K562 (cell line): ENCODE measurements around the gene VPS18. TPM values are rescaled to one million over a fixed set of nuclear protein-coding genes. Genes with fewer than 3 reads are reported as not detected.

Experiments used
- CBFA2T3 ChIP-seq: fragments of 450-650 bp; IDR thresholded peaks from 2 replicates; pipeline ENCODE4 v1.6.1; 2017
- CHD1 ChIP-seq: fragments of 200-600 bp; sonication (generic); IDR thresholded peaks from one replicate; pipeline ENCODE4 v1.6.1; 2012; ENCODE audit warnings: mild to moderate bottlenecking, moderate library complexity, low read length, inconsistent platforms
- PTRF ChIP-seq: fragments of 450-650 bp; IDR thresholded peaks from 2 replicates; pipeline ENCODE4 v1.6.1; 2016; ENCODE audit warnings: mild to moderate bottlenecking, missing genetic modification characterization, missing compliant biosample characterization
- TCF7L2 ChIP-seq: fragments of 150-350 bp; IDR thresholded peaks from 2 replicates; pipeline ENCODE4 v1.6.1; 2016; ENCODE audit warnings: low read depth, mild to moderate bottlenecking, low read length, moderate library complexity
- ZFX ChIP-seq: sonication (generic); formaldehyde crosslinking; IDR thresholded peaks from 2 replicates; pipeline ENCODE4 v1.8.0; 2022; ENCODE audit warnings: mild to moderate bottlenecking, missing genetic modification reagents, moderate library complexity
- ZNF589 ChIP-seq: fragments of 200-800 bp; sonication (Bioruptor generic); IDR thresholded peaks from 2 replicates; pipeline ENCODE4 v1.6.1; 2016; ENCODE audit warnings: low read depth, missing genetic modification characterization, missing compliant biosample characterization
- polyA plus RNA-seq, 8 experiments: library from polyadenylated mRNA; depleted of rRNA in 4 of 8; stranded (reverse) in 5 of 8; unstranded in 3 of 8; fragments of >200 nt; fragmentation: Nextera tagmentation in 2 of 8; fragmentation: Illumina TruSeq in 1 of 8; extraction: Ambion mirVana in 2 of 8; extraction: Trizol in 1 of 8; gene quantifications; 2 replicates each; pipeline versions ENCODE4 v1.2.1 to v1.2.3, GENCODE V29; 2011 to 2014; ENCODE audit warnings: inconsistent platforms in 1 of 8, missing spikeins in 1 of 8
- total RNA-seq, 7 experiments: library from RNA; depleted of rRNA in 6 of 7; stranded (reverse); fragments of >200 nt in 6 of 7; fragmentation: Illumina TruSeq in 2 of 7; extraction: Trizol in 2 of 7; gene quantifications; 2 replicates each; pipeline versions ENCODE4 v1.2.1 to v1.2.3, GENCODE V29; 2011 to 2021; ENCODE audit warnings: low replicate concordance in 1 of 7
- TF ChIP-seq, protein P1 (sequence below): sonication (generic); formaldehyde crosslinking; IDR thresholded peaks from 2 replicates; pipeline ENCODE4 v1.8.1; 2023; ENCODE audit warnings: missing genetic modification reagents, mild to moderate bottlenecking, borderline replicate concordance
- TF ChIP-seq, protein P2 (sequence below), 2 experiments: fragments of 450-650 bp in 1 of 2; IDR thresholded peaks; 2 replicates each; pipeline ENCODE4 v1.6.1; 2011 to 2017; ENCODE audit warnings: low read depth in 2 of 2, antibody characterized with exemption in 1 of 2, borderline replicate concordance in 1 of 2, low read length in 1 of 2, mild to moderate bottlenecking in 1 of 2, mixed read lengths in 1 of 2; ENCODE audit not compliant: control insufficient read depth in 1 of 2

VPS18 gene
- total and polyA plus RNA-seq, 9 of the 15 experiments (the other 6 are each of a cell fraction or from before 2014, with no cell fraction given), result 0.73 to 19.9 (median 8.5) TPM

DNA sequence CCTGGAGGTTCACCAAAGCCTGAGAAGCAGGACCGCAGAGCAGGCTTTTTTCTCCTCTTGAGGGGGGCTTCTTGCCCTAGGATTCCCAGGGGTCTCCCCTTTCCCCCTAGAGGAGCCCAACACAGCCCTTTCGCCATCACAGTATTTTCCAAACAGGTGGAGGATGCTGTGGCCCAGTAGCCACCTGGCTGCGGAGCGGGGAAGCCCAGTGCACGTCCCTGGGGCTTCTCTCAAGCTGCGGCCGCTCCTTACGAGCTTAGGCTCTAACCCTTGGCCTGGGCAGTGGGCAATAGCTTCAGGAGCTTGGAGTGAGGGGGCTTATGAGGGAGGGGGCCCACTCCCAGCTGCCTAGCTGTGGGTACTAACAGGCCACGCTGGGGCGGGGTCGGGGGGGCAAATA lies 23.3 kb downstream of the VPS18 start (continued):
- TF ChIP-seq, protein P1, sequence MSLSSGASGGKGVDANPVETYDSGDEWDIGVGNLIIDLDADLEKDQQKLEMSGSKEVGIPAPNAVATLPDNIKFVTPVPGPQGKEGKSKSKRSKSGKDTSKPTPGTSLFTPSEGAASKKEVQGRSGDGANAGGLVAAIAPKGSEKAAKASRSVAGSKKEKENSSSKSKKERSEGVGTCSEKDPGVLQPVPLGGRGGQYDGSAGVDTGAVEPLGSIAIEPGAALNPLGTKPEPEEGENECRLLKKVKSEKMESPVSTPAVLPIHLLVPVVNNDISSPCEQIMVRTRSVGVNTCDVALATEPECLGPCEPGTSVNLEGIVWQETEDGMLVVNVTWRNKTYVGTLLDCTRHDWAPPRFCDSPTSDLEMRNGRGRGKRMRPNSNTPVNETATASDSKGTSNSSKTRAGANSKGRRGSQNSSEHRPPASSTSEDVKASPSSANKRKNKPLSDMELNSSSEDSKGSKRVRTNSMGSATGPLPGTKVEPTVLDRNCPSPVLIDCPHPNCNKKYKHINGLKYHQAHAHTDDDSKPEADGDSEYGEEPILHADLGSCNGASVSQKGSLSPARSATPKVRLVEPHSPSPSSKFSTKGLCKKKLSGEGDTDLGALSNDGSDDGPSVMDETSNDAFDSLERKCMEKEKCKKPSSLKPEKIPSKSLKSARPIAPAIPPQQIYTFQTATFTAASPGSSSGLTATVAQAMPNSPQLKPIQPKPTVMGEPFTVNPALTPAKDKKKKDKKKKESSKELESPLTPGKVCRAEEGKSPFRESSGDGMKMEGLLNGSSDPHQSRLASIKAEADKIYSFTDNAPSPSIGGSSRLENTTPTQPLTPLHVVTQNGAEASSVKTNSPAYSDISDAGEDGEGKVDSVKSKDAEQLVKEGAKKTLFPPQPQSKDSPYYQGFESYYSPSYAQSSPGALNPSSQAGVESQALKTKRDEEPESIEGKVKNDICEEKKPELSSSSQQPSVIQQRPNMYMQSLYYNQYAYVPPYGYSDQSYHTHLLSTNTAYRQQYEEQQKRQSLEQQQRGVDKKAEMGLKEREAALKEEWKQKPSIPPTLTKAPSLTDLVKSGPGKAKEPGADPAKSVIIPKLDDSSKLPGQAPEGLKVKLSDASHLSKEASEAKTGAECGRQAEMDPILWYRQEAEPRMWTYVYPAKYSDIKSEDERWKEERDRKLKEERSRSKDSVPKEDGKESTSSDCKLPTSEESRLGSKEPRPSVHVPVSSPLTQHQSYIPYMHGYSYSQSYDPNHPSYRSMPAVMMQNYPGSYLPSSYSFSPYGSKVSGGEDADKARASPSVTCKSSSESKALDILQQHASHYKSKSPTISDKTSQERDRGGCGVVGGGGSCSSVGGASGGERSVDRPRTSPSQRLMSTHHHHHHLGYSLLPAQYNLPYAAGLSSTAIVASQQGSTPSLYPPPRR (CRISPR knock-in tag), result no peak
- TF ChIP-seq CHD1 (no peak), TCF7L2 (no peak), CBFA2T3 (no peak), ZFX (CRISPR knock-in tag) (no peak), PTRF (tag) (no peak), ZNF589 (CRISPR knock-in tag) (no peak)
- TF ChIP-seq, protein P2, sequence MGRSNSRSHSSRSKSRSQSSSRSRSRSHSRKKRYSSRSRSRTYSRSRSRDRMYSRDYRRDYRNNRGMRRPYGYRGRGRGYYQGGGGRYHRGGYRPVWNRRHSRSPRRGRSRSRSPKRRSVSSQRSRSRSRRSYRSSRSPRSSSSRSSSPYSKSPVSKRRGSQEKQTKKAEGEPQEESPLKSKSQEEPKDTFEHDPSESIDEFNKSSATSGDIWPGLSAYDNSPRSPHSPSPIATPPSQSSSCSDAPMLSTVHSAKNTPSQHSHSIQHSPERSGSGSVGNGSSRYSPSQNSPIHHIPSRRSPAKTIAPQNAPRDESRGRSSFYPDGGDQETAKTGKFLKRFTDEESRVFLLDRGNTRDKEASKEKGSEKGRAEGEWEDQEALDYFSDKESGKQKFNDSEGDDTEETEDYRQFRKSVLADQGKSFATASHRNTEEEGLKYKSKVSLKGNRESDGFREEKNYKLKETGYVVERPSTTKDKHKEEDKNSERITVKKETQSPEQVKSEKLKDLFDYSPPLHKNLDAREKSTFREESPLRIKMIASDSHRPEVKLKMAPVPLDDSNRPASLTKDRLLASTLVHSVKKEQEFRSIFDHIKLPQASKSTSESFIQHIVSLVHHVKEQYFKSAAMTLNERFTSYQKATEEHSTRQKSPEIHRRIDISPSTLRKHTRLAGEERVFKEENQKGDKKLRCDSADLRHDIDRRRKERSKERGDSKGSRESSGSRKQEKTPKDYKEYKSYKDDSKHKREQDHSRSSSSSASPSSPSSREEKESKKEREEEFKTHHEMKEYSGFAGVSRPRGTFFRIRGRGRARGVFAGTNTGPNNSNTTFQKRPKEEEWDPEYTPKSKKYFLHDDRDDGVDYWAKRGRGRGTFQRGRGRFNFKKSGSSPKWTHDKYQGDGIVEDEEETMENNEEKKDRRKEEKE (IDR thresholded peaks at IDR 0.05; ENCODE audit: borderline replicate concordance in 1 of 2, control insufficient read depth in 1 of 2, low read depth in 2 of 2, low read length in 1 of 2), result no peak
